NCI-H446 (cell line): ENCODE data around the gene C16orf87.

Source experiments
- DNase-seq, 2 experiments: peaks; one replicate each; lab custom pipeline; 2025; lab: John Stamatoyannopoulos, UW

C16orf87 gene

GRCh38 chr16:46843898-46844642 is 13.1 kb upstream of the C16orf87 start:
- no peak for DNase-seq

GRCh38 chr16:46842192-46842895 is 11.4 kb upstream of the C16orf87 start:
- DNase-seq: no peak

GRCh38 chr16:46839986-46840443 is 9.0 kb upstream of the C16orf87 start:
- no peak for DNase-seq

GRCh38 chr16:46836534-46837530 is 5.9 kb upstream of the C16orf87 start:
- no peak for DNase-seq

- no peak for DNase-seq
Measured at GRCh38 chr16:46833460-46833800, 2.5 kb upstream of the C16orf87 start.

GRCh38 chr16:46832757-46833459 is 1.9 kb upstream of the C16orf87 start:
- no peak for DNase-seq

GRCh38 chr16:46830417-46830901 is 521 bp downstream of the C16orf87 start:
- no peak for DNase-seq

- DNase-seq: no peak
Measured at GRCh38 chr16:46828943-46829342, 2.0 kb downstream of the C16orf87 start.

GRCh38 chr16:46828292-46828691 is 2.7 kb downstream of the C16orf87 start:
- DNase-seq: no peak

GRCh38 chr16:46826631-46827030 is 4.3 kb downstream of the C16orf87 start:
- no peak for DNase-seq

GRCh38 chr16:46822270-46822669 is 8.7 kb downstream of the C16orf87 start:
- no peak for DNase-seq

- no peak for DNase-seq
Measured at GRCh38 chr16:46817961-46818360, 13.0 kb downstream of the C16orf87 start.

GRCh38 chr16:46814790-46815189 is 16.2 kb downstream of the C16orf87 start:
- DNase-seq: no peak

GRCh38 chr16:46813611-46814010 is 17.4 kb downstream of the C16orf87 start:
- DNase-seq: no peak

- DNase-seq: no peak
Measured at GRCh38 chr16:46812781-46813540, 18.0 kb downstream of the C16orf87 start.

- DNase-seq: no peak
Measured at GRCh38 chr16:46811682-46812081, 19.3 kb downstream of the C16orf87 start.

- no peak for DNase-seq
Measured at GRCh38 chr16:46808997-46809396, 22.0 kb downstream of the C16orf87 start.

- DNase-seq: no peak
Measured at GRCh38 chr16:46807336-46807735, 23.6 kb downstream of the C16orf87 start.

- no peak for DNase-seq
Measured at GRCh38 chr16:46803373-46803772, 27.6 kb downstream of the C16orf87 start.

GRCh38 chr16:46801428-46802049 is 29.4 kb downstream of the C16orf87 start:
- DNase-seq: peak in 1 of 2 experiments; percentile 2
